SK-N-SH (cell line): ENCODE data around the gene UBR2.

Source experiments
- CTCF ChIP-seq: fragments of 200-600 bp; sonication (generic); IDR thresholded peaks from 2 replicates; pipeline ENCODE4 v1.6.1; 2017; ENCODE audit warnings: antibody characterized with exemption, mild to moderate bottlenecking, moderate library complexity
- NFIC ChIP-seq: IDR thresholded peaks from 2 replicates; pipeline ENCODE4 v1.4.0; 2012; ENCODE audit warnings: borderline replicate concordance
- SMC3 ChIP-seq: IDR thresholded peaks from 2 replicates; pipeline ENCODE4 v1.6.1; 2012; ENCODE audit warnings: low read depth, low read length, improper control_type of control experiment

- TF ChIP-seq CTCF, result no peak
- TF ChIP-seq NFIC, result no peak
- no peak for TF ChIP-seq SMC3
Measured at GRCh38 chr6:42533794-42534193, 30.0 kb upstream of the UBR2 start.
